LNCAP (cell line): ENCODE measurements around the gene GAA.

Experiments
- TF ChIP-seq, protein P1 (sequence below): fragments of 450-650 bp; IDR thresholded peaks from 2 replicates; pipeline ENCODE4 v1.5.1; 2017; ENCODE audit warnings: mild to moderate bottlenecking

Gene GAA

GRCh38 chr17:80117491-80118401 lies 16.4 kb downstream of the GAA start:
- TF ChIP-seq, protein P1, sequence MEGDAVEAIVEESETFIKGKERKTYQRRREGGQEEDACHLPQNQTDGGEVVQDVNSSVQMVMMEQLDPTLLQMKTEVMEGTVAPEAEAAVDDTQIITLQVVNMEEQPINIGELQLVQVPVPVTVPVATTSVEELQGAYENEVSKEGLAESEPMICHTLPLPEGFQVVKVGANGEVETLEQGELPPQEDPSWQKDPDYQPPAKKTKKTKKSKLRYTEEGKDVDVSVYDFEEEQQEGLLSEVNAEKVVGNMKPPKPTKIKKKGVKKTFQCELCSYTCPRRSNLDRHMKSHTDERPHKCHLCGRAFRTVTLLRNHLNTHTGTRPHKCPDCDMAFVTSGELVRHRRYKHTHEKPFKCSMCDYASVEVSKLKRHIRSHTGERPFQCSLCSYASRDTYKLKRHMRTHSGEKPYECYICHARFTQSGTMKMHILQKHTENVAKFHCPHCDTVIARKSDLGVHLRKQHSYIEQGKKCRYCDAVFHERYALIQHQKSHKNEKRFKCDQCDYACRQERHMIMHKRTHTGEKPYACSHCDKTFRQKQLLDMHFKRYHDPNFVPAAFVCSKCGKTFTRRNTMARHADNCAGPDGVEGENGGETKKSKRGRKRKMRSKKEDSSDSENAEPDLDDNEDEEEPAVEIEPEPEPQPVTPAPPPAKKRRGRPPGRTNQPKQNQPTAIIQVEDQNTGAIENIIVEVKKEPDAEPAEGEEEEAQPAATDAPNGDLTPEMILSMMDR = no peak

DNA sequence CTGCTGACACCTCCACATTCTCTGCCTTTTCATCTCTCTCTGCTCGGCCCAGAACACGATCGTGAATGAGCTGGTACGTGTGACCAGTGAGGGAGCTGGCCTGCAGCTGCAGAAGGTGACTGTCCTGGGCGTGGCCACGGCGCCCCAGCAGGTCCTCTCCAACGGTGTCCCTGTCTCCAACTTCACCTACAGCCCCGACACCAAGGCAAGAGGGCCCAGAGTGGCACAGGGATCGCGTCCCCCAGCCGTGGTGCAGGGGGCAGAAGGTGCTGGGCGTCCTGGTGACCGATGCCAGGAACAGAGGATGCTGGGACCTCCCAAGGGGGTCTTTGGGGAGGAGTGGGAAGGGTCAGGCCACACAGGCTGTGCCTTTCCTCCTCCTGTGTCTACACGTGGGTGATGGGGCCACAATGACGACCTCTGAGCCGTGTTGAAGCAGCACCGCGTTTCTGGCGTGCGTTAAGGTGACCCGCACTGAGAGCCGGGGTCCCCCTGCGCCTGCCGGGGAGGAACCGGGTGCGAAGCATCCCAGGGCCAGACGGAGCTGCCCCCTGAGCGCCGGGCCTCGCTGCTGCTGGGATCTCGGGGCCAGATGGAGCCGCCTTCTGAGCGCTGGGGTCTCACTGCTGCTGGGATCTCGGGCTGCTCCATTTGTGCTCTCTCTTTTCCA lies 17.4 kb downstream of the GAA start:
- TF ChIP-seq, protein P1 = no peak

- TF ChIP-seq, protein P1 = no peak
These were observed 17.9 kb downstream of the GAA start for GRCh38 chr17:80119271-80119791.

DNA sequence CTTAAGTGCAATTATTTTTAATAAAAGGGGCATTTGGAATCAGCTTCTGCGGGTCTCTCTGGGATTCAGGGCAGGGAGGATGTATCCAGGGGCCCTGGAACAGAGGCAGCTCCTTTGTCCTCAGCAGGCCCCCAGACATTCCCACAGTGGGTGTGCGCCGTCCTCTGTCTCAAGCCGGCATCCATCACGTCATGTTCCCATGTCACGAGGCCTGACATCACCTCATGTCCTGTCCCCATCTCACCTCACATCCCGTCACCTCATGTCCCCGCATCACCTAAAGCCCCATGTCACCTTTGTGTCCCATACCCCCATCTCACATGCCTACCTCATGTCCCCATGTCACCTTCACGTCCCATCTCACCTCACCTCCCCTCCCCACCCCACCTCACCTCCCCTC lies 18.5 kb downstream of the GAA start:
- TF ChIP-seq, protein P1 = no peak

DNA sequence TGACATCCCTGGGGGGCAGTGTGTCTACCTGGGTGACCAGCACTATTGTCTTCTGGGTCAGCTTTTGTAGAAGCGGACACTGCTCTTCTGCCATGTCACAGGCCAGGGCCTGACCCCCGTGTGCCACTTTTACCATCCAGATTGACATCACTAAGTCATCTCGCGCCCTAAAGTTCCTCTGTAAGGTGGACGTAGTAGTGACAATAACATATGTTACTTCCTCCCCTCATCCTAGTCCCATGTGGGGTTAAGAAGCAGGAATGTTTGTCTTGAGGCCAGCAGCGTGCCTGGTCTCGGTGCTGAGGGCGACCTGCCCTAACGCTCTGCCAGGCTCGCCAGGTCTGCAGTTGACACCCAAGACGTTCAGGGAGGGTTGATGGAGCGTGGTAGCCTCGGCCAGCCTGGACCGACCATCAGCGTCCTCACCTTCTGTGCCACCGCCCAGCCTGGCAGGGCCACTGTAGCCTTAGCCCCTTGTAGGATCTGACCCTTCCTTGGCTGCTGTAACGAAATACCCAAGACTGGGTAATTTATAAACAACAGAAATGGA lies 20.7 kb downstream of the GAA start:
- TF ChIP-seq, protein P1 = no peak

DNA sequence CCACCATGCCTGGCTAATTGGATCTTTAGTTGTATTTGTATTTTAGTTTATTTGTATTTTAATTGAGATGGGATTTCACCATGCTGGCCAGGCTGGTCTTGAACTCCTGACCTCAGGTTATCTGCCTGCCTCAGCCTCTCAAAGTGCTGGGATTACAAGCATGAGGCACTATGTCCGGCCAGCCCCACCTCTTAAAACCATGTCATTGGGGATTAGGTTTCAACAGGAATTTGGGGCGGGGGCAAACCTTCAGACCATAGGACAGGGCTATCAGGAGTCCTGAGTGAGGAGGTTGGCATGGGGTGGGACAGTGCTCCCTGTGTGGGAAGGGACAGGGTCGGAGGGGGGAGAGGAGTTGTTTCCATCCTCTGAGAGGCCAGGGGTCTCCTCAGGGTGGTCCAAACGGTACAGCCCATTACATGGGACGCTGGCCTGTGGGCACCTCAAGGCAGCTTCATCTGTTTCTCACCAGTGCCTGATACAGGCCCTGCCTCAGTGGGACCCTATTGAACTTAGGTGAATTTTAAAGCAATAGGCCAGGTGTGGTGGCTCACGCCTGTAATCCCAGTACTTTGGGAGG lies 21.6 kb downstream of the GAA start:
- TF ChIP-seq, protein P1 = no peak

- TF ChIP-seq, protein P1 = no peak
These were observed 22.4 kb downstream of the GAA start for GRCh38 chr17:80123791-80124190.
